Measurements from ENCODE around the gene PLXDC2. TPM values are rescaled to one million over a fixed set of nuclear protein-coding genes. Genes with fewer than 3 reads are reported as not detected.

PLXDC2 gene
- total RNA-seq, 1 experiment from 2014 or later, result not detected

GRCh38 chr10:19966751-19967150 is 150.5 kb downstream of the PLXDC2 start:
- no peak overlapping the region for H3K27ac Mint-ChIP-seq (ENCODE audit: unreplicated experiment)
- BruUV-seq (replicated peaks), result no TSS peak
- no peaks in the 10 kb centered on the region for H3K27me3 Mint-ChIP-seq (ENCODE audit: unreplicated experiment)
- H3K4me1 Mint-ChIP-seq (ENCODE audit: low read depth, unreplicated experiment), result no peaks in the 10 kb centered on the region
- intact Hi-C loops (cut with micrococcal nuclease; ENCODE audit: unreplicated experiment), result no loop called here
- no peaks in the 10 kb centered on the region for H3K36me3 Mint-ChIP-seq (ENCODE audit: insufficient read depth, unreplicated experiment)
- no peak for DNase-seq
- CTCF ChIA-PET, result no interaction called here
- peaks cover 8% of the 10 kb centered on the region for H3K9me3 Mint-ChIP-seq (ENCODE audit: low read depth, unreplicated experiment)
- TF ChIP-seq CTCF (IDR thresholded peaks at IDR 0.05; ENCODE audit: unreplicated experiment), result no peak
- no peak overlapping the region for H3K4me3 Mint-ChIP-seq (ENCODE audit: low read depth, unreplicated experiment)

- no TSS peak for BruUV-seq (replicated peaks)
- H3K36me3 Mint-ChIP-seq (ENCODE audit: insufficient read depth, unreplicated experiment), result no peaks in the 10 kb centered on the region
- H3K4me1 Mint-ChIP-seq (ENCODE audit: low read depth, unreplicated experiment), result no peaks in the 10 kb centered on the region
Observed at GRCh38 chr10:19967981-19968380, 151.7 kb downstream of the PLXDC2 start.

GRCh38 chr10:19968745-19969144 is 152.5 kb downstream of the PLXDC2 start:
- H3K4me3 Mint-ChIP-seq (ENCODE audit: low read depth, unreplicated experiment), result no peak overlapping the region
- peaks cover 8% of the 10 kb centered on the region for H3K9me3 Mint-ChIP-seq (ENCODE audit: low read depth, unreplicated experiment)
- DNase-seq, result no peak
- intact Hi-C loops (cut with micrococcal nuclease; ENCODE audit: unreplicated experiment), result no loop called here
- no peaks in the 10 kb centered on the region for H3K36me3 Mint-ChIP-seq (ENCODE audit: insufficient read depth, unreplicated experiment)
- H3K27me3 Mint-ChIP-seq (ENCODE audit: unreplicated experiment), result no peaks in the 10 kb centered on the region
- TF ChIP-seq CTCF (IDR thresholded peaks at IDR 0.05; ENCODE audit: unreplicated experiment), result no peak
- H3K4me1 Mint-ChIP-seq (ENCODE audit: low read depth, unreplicated experiment), result no peaks in the 10 kb centered on the region
- H3K27ac Mint-ChIP-seq (ENCODE audit: unreplicated experiment), result no peak overlapping the region
- CTCF ChIA-PET, result no interaction called here
- BruUV-seq (replicated peaks), result no TSS peak

More at GRCh38 chr10:19967981-19968380, 151.7 kb downstream of the PLXDC2 start:
- no peak for DNase-seq
- TF ChIP-seq CTCF (IDR thresholded peaks at IDR 0.05; ENCODE audit: unreplicated experiment), result no peak
- H3K9me3 Mint-ChIP-seq (ENCODE audit: low read depth, unreplicated experiment), result peaks cover 8% of the 10 kb centered on the region
- no peak overlapping the region for H3K27ac Mint-ChIP-seq (ENCODE audit: unreplicated experiment)
- no peaks in the 10 kb centered on the region for H3K27me3 Mint-ChIP-seq (ENCODE audit: unreplicated experiment)
- CTCF ChIA-PET, result no interaction called here
- intact Hi-C loops (cut with micrococcal nuclease; ENCODE audit: unreplicated experiment), result no loop called here
- no peak overlapping the region for H3K4me3 Mint-ChIP-seq (ENCODE audit: low read depth, unreplicated experiment)

GRCh38 chr10:19970256-19970655 is 154.0 kb downstream of the PLXDC2 start:
- no peaks in the 10 kb centered on the region for H3K4me1 Mint-ChIP-seq (ENCODE audit: low read depth, unreplicated experiment)
- intact Hi-C loops (cut with micrococcal nuclease; ENCODE audit: unreplicated experiment), result loop anchor here (10.0 kb wide), 1 partner anchor 795 kb away; no protein-coding TSS in a partner anchor
- no peak for TF ChIP-seq CTCF (IDR thresholded peaks at IDR 0.05; ENCODE audit: unreplicated experiment)
- DNase-seq, result no peak
- H3K4me3 Mint-ChIP-seq (ENCODE audit: low read depth, unreplicated experiment), result no peak overlapping the region
- H3K36me3 Mint-ChIP-seq (ENCODE audit: insufficient read depth, unreplicated experiment), result no peaks in the 10 kb centered on the region
- H3K27me3 Mint-ChIP-seq (ENCODE audit: unreplicated experiment), result no peaks in the 10 kb centered on the region
- H3K9me3 Mint-ChIP-seq (ENCODE audit: low read depth, unreplicated experiment), result peaks cover 5% of the 10 kb centered on the region
- CTCF ChIA-PET, result interaction anchor here (0.5 kb wide), 1 partner anchor 400 kb away, joined by 6 read pairs; no protein-coding TSS in a partner anchor
- no peak overlapping the region for H3K27ac Mint-ChIP-seq (ENCODE audit: unreplicated experiment)
- no TSS peak for BruUV-seq (replicated peaks)

All from Calu3 (cell line).